ENCODE data around the gene TBC1D9.

DNA sequence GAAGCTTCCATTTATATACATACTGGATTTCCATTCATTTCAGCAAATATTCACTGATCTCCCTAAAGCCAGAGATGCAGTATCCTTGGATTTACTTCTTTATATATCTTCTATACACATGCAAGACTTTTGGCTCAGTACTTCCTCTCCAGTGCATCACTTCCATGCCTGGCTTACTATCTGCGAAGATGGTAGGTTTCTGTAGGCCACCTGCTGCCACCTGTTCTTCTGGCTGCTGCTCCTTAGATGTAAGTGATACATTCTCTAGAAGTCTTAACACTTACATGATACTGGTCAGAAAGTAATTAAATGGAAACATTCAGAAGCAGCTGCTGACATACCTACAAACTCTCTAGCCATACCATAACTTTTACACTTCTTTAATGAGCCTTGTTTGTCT lies 48.9 kb downstream of the TBC1D9 start:
- TF ChIP-seq, protein P1, sequence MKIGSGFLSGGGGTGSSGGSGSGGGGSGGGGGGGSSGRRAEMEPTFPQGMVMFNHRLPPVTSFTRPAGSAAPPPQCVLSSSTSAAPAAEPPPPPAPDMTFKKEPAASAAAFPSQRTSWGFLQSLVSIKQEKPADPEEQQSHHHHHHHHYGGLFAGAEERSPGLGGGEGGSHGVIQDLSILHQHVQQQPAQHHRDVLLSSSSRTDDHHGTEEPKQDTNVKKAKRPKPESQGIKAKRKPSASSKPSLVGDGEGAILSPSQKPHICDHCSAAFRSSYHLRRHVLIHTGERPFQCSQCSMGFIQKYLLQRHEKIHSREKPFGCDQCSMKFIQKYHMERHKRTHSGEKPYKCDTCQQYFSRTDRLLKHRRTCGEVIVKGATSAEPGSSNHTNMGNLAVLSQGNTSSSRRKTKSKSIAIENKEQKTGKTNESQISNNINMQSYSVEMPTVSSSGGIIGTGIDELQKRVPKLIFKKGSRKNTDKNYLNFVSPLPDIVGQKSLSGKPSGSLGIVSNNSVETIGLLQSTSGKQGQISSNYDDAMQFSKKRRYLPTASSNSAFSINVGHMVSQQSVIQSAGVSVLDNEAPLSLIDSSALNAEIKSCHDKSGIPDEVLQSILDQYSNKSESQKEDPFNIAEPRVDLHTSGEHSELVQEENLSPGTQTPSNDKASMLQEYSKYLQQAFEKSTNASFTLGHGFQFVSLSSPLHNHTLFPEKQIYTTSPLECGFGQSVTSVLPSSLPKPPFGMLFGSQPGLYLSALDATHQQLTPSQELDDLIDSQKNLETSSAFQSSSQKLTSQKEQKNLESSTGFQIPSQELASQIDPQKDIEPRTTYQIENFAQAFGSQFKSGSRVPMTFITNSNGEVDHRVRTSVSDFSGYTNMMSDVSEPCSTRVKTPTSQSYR (CRISPR knock-in tag; IDR thresholded peaks at IDR 0.05), result no peak
- TF ChIP-seq, protein P2, sequence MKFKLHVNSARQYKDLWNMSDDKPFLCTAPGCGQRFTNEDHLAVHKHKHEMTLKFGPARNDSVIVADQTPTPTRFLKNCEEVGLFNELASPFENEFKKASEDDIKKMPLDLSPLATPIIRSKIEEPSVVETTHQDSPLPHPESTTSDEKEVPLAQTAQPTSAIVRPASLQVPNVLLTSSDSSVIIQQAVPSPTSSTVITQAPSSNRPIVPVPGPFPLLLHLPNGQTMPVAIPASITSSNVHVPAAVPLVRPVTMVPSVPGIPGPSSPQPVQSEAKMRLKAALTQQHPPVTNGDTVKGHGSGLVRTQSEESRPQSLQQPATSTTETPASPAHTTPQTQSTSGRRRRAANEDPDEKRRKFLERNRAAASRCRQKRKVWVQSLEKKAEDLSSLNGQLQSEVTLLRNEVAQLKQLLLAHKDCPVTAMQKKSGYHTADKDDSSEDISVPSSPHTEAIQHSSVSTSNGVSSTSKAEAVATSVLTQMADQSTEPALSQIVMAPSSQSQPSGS (CRISPR knock-in tag; IDR thresholded peaks at IDR 0.05; ENCODE audit: borderline replicate concordance, low read depth), result no peak
- TF ChIP-seq ZNF512 (CRISPR knock-in tag; IDR thresholded peaks at IDR 0.05; ENCODE audit: borderline replicate concordance) (no peak), ZNF671 (CRISPR knock-in tag; IDR thresholded peaks at IDR 0.05) (no peak), CREB1 (CRISPR knock-in tag; IDR thresholded peaks at IDR 0.05) (no peak)

All from WTC11 (cell line).